Trophoblast cell (in vitro differentiated cells and primary cell): Measurements from ENCODE around the gene CLASRP.

Source experiments
- DNase-seq, 2 donors: peaks; one replicate each; pipeline ENCODE4 v3.0.0-alpha.2; 2016
- H2AFZ ChIP-seq: 2 replicates; pipeline ENCODE4 v1.6.1; 2013; ENCODE audit warnings: low read length, moderate library complexity, mild to moderate bottlenecking; ENCODE audit not compliant: insufficient read depth, poor library complexity
- H2AK5ac ChIP-seq: 2 replicates; pipeline ENCODE4 v1.6.1; 2013; ENCODE audit warnings: mild to moderate bottlenecking, low read length
- H2BK120ac ChIP-seq: 2 replicates; pipeline ENCODE4 v1.6.1; 2013; ENCODE audit warnings: low read length, mild to moderate bottlenecking, moderate library complexity; ENCODE audit not compliant: insufficient read depth, poor library complexity
- H2BK12ac ChIP-seq: 2 replicates; pipeline ENCODE4 v1.6.1; 2013; ENCODE audit warnings: mild to moderate bottlenecking, low read length, moderate library complexity
- H2BK5ac ChIP-seq: 2 replicates; pipeline ENCODE4 v1.6.1; 2013; ENCODE audit warnings: low read length, low read depth, moderate library complexity, mild to moderate bottlenecking; ENCODE audit not compliant: poor library complexity
- H3K14ac ChIP-seq: 2 replicates; pipeline ENCODE4 v1.6.1; 2013; ENCODE audit warnings: mild to moderate bottlenecking, low read length
- H3K18ac ChIP-seq: 2 replicates; pipeline ENCODE4 v1.6.1; 2013; ENCODE audit warnings: mild to moderate bottlenecking, low read length
- H3K23ac ChIP-seq: 2 replicates; pipeline ENCODE4 v1.6.1; 2013; ENCODE audit warnings: low read length
- H3K27ac ChIP-seq: 2 replicates; pipeline ENCODE4 v1.5.1; 2013; ENCODE audit warnings: low read depth, mild to moderate bottlenecking, inconsistent platforms, low read length, moderate library complexity
- H3K27me3 ChIP-seq: 2 replicates; pipeline ENCODE4 v1.6.1; 2013; ENCODE audit warnings: inconsistent platforms, mild to moderate bottlenecking, low read length, moderate library complexity; ENCODE audit not compliant: insufficient read depth
- H3K36me3 ChIP-seq, 2 experiments: 1 replicate in 1 of 2; 2 replicates in 1 of 2; pipeline ENCODE4 v1.6.1; 2013; ENCODE audit warnings: low read length in 2 of 2, mild to moderate bottlenecking in 2 of 2, moderate library complexity in 1 of 2; ENCODE audit not compliant: insufficient read depth in 2 of 2, control insufficient read depth in 1 of 2
- H3K4ac ChIP-seq: 2 replicates; pipeline ENCODE4 v1.6.1; 2013; ENCODE audit warnings: low read depth, mild to moderate bottlenecking, low read length, moderate library complexity
- H3K4me1 ChIP-seq, 2 experiments: 1 replicate in 1 of 2; 2 replicates in 1 of 2; pipeline ENCODE4 v1.6.1; 2013; ENCODE audit warnings: low read length in 2 of 2, mild to moderate bottlenecking in 2 of 2, moderate library complexity in 1 of 2; ENCODE audit not compliant: insufficient read depth in 2 of 2, control insufficient read depth in 1 of 2
- H3K4me2 ChIP-seq: 2 replicates; pipeline ENCODE4 v1.6.1; 2013; ENCODE audit warnings: inconsistent platforms, mild to moderate bottlenecking, low read length, moderate library complexity
- H3K4me3 ChIP-seq: 2 replicates; pipeline ENCODE4 v1.5.1; 2013; ENCODE audit warnings: mild to moderate bottlenecking, low read depth, low read length, inconsistent platforms
- H3K79me1 ChIP-seq: one replicate; pipeline ENCODE4 v1.6.1; 2013; ENCODE audit warnings: low read length
- H3K79me2 ChIP-seq: 2 replicates; pipeline ENCODE4 v1.6.1; 2013; ENCODE audit warnings: low read length, mild to moderate bottlenecking; ENCODE audit not compliant: control insufficient read depth, insufficient read depth, poor library complexity
- H3K9ac ChIP-seq: 2 replicates; pipeline ENCODE4 v1.6.1; 2013; ENCODE audit warnings: mild to moderate bottlenecking, low read length
- H3K9me3 ChIP-seq: 2 replicates; pipeline ENCODE4 v1.6.1; 2013; ENCODE audit warnings: low read depth, mild to moderate bottlenecking, control low read depth, inconsistent platforms, low read length; ENCODE audit not compliant: insufficient read depth
- H4K12ac ChIP-seq: 2 replicates; pipeline ENCODE4 v1.6.1; 2013; ENCODE audit warnings: low read depth, mild to moderate bottlenecking, low read length, moderate library complexity
- H4K8ac ChIP-seq: 2 replicates; pipeline ENCODE4 v1.6.1; 2013; ENCODE audit warnings: low read depth, mild to moderate bottlenecking, low read length, moderate library complexity
- H4K91ac ChIP-seq: one replicate; pipeline ENCODE4 v1.6.1; 2013; ENCODE audit warnings: low read depth, mild to moderate bottlenecking, low read length, moderate library complexity
- WGBS: extraction: QIAGEN DNeasy Blood & Tissue Kit; methylation state at CpG from one replicate; pipeline ENCODE4 v1.1.7; 2013; ENCODE audit warnings: missing lambda C conversion rate; ENCODE audit not compliant: insufficient read length, insufficient coverage; ENCODE audit errors: extremely low coverage; 5-methylcytosine and 5-hydroxymethylcytosine counted together

Gene CLASRP

GRCh38 chr19:45095496-45096413 lies 56.9 kb downstream of the CLASRP start:
- H3K18ac ChIP-seq = no peak overlapping the region
- no peaks in the 10 kb centered on the region for H3K27me3 ChIP-seq
- no peak overlapping the region for H4K12ac ChIP-seq
- H4K8ac ChIP-seq = no peak overlapping the region
- no peak overlapping the region for H3K4me2 ChIP-seq
- no peak overlapping the region for H2AFZ ChIP-seq
- peaks cover 10% of the 10 kb centered on the region for H3K79me1 ChIP-seq
- H3K23ac ChIP-seq = no peak overlapping the region
- no peak overlapping the region for H2AK5ac ChIP-seq
- peaks cover 6 to 7% of the 10 kb centered on the region in 2 experiments for H3K36me3 ChIP-seq
- H3K9ac ChIP-seq = no peak overlapping the region
- no CpG with 5 or more reads among the region's 14 CpGs for WGBS
- H3K14ac ChIP-seq = no peak overlapping the region
- H3K4me3 ChIP-seq = no peak overlapping the region
- no peak overlapping the region for H3K27ac ChIP-seq
- peaks cover 37% of the 10 kb centered on the region for H3K79me2 ChIP-seq
- no peak overlapping the region for H2BK120ac ChIP-seq
- no peaks in the 10 kb centered on the region for H3K9me3 ChIP-seq
- H2BK12ac ChIP-seq = no peak overlapping the region
- H2BK5ac ChIP-seq = no peak overlapping the region
- H4K91ac ChIP-seq = no peak overlapping the region
- peak overlapping the region; percentile 92 for H3K4ac ChIP-seq
- no peak for DNase-seq
- peaks cover 33 to 37% of the 10 kb centered on the region in 2 experiments for H3K4me1 ChIP-seq

- no peak overlapping the region for H4K8ac ChIP-seq
- no peak overlapping the region for H2BK12ac ChIP-seq
- no peak overlapping the region for H3K4me2 ChIP-seq
- no peak overlapping the region for H4K12ac ChIP-seq
- DNase-seq = no peak
- WGBS = no CpG with 5 or more reads among the region's 7 CpGs
- H3K27ac ChIP-seq = no peak overlapping the region
- H3K79me1 ChIP-seq = peaks cover 10% of the 10 kb centered on the region
- H3K9ac ChIP-seq = no peak overlapping the region
- H3K4me3 ChIP-seq = no peak overlapping the region
- no peak overlapping the region for H2AFZ ChIP-seq
- H3K14ac ChIP-seq = no peak overlapping the region
- H3K9me3 ChIP-seq = no peaks in the 10 kb centered on the region
- H3K36me3 ChIP-seq = peaks cover 0 to 4% of the 10 kb centered on the region in 2 experiments
- no peak overlapping the region for H3K18ac ChIP-seq
- H2BK120ac ChIP-seq = no peak overlapping the region
- H4K91ac ChIP-seq = no peak overlapping the region
- H3K4me1 ChIP-seq = peaks cover 29 to 32% of the 10 kb centered on the region in 2 experiments
- no peaks in the 10 kb centered on the region for H3K27me3 ChIP-seq
- peaks cover 39% of the 10 kb centered on the region for H3K79me2 ChIP-seq
- peak overlapping the region; percentile 35 for H3K4ac ChIP-seq
- H3K23ac ChIP-seq = no peak overlapping the region
- H2BK5ac ChIP-seq = no peak overlapping the region
- no peak overlapping the region for H2AK5ac ChIP-seq
Measured at GRCh38 chr19:45096700-45097099, 57.9 kb downstream of the CLASRP start.

DNA sequence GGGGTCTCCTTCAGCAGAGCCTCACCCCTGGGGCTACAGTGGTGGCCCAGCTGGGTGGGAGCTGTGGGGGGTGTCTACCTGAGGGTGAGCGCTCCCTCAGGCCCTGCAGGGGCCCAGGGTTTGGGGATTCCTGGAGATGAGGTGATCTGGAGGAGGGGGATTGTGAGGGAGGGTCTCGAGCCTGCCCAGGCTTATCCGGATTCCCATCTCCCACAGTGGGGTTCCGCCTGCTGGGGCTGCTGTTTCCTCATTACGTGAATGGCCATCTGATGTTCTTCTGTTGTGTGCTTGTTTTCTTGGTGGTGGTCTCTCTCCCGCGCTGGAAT lies 58.6 kb downstream of the CLASRP start:
- no peaks in the 10 kb centered on the region for H3K27me3 ChIP-seq
- no peak overlapping the region for H2AK5ac ChIP-seq
- peak overlapping the region; percentile 35 for H3K4ac ChIP-seq
- peaks cover 29 to 32% of the 10 kb centered on the region in 2 experiments for H3K4me1 ChIP-seq
- H3K14ac ChIP-seq = no peak overlapping the region
- H4K8ac ChIP-seq = no peak overlapping the region
- no peak overlapping the region for H3K9ac ChIP-seq
- no peak overlapping the region for H3K4me3 ChIP-seq
- no peak overlapping the region for H2BK5ac ChIP-seq
- no peak overlapping the region for H2AFZ ChIP-seq
- no peak for DNase-seq
- H3K18ac ChIP-seq = no peak overlapping the region
- no peak overlapping the region for H3K4me2 ChIP-seq
- H3K23ac ChIP-seq = no peak overlapping the region
- peaks cover 8% of the 10 kb centered on the region for H3K79me1 ChIP-seq
- no peak overlapping the region for H2BK120ac ChIP-seq
- H3K27ac ChIP-seq = no peak overlapping the region
- WGBS = no CpG with 5 or more reads among the region's 7 CpGs
- no peaks in the 10 kb centered on the region for H3K9me3 ChIP-seq
- H3K79me2 ChIP-seq = peaks cover 40% of the 10 kb centered on the region
- peaks cover 0 to 4% of the 10 kb centered on the region in 2 experiments for H3K36me3 ChIP-seq
- no peak overlapping the region for H2BK12ac ChIP-seq
- no peak overlapping the region for H4K91ac ChIP-seq
- no peak overlapping the region for H4K12ac ChIP-seq

DNA sequence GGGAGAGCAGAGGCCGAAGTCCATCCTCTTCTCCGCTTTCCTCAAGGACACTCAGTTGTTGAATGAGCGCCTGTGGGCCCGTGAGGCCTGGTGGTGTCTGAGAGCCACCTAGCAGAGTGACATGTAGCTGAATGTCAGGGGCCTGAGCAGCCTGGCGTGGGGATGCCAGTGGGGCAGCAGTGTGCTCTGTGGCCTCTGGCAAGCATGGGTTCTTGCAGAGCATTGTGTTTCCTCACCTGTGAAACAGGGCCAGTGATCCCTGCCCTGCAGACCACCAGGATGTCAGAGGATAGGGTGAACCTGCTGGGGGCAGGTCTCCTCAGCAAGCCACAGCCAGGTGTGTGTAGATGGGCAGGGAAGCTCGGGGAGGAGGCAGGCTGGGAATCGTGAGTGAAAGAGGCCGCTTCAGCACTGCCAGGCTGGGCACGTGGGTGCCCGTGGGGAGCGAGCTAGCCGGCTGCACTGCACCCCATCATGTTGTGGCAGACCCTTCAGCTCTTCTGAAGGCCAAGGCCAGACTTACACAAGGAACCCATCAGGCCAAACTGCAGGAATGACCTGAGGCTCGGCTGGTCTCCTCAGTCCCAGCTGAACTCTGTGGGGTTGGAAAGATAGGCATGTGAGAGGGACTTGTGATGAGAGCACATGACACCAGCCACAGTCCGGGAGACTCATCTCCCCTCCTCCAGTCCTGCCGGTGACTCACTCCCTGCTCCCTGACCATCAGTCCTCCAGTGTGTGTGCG lies 59.1 kb downstream of the CLASRP start:
- no peaks in the 10 kb centered on the region for H3K27me3 ChIP-seq
- H3K36me3 ChIP-seq = peaks cover 0 to 4% of the 10 kb centered on the region in 2 experiments
- H3K27ac ChIP-seq = peak overlapping the region; percentile 26
- peak overlapping the region; percentile 18 for H3K18ac ChIP-seq
- no peak overlapping the region for H3K9ac ChIP-seq
- WGBS = no CpG with 5 or more reads among the region's 16 CpGs
- no peak overlapping the region for H4K8ac ChIP-seq
- DNase-seq = peak; percentile 32 to 40
- no peak overlapping the region for H2AK5ac ChIP-seq
- H4K91ac ChIP-seq = no peak overlapping the region
- H3K14ac ChIP-seq = no peak overlapping the region
- peak overlapping the region; percentile 35 for H3K4ac ChIP-seq
- H3K23ac ChIP-seq = no peak overlapping the region
- no peak overlapping the region for H2AFZ ChIP-seq
- H3K4me1 ChIP-seq = peaks cover 29 to 32% of the 10 kb centered on the region in 2 experiments
- peaks cover 37% of the 10 kb centered on the region for H3K79me2 ChIP-seq
- peaks cover 4% of the 10 kb centered on the region for H3K79me1 ChIP-seq
- H3K9me3 ChIP-seq = no peaks in the 10 kb centered on the region
- H4K12ac ChIP-seq = no peak overlapping the region
- no peak overlapping the region for H2BK120ac ChIP-seq
- no peak overlapping the region for H3K4me2 ChIP-seq
- H2BK12ac ChIP-seq = no peak overlapping the region
- H3K4me3 ChIP-seq = no peak overlapping the region
- H2BK5ac ChIP-seq = no peak overlapping the region
